ENCODE data around the gene KLRC3. TPM values are rescaled to one million over a fixed set of nuclear protein-coding genes. Genes with fewer than 3 reads are reported as not detected.
"Not testable (repeated sequence)": the region's sequence is repeated elsewhere in the genome, so short reads cannot be mapped to it uniquely, and the experiment has no call there.

Gene KLRC3
- total RNA-seq, 1 experiment from 2014 or later: not detected

- no peaks in the 10 kb centered on the region for H3K9me2 ChIP-seq (replicated peaks; ENCODE audit: insufficient read depth, low read length)
- no peaks in the 10 kb centered on the region for H3K79me2 ChIP-seq (ENCODE audit: low read length)
- H3K4me3 ChIP-seq (ENCODE audit: low read length): no peak overlapping the region
- no peaks in the 10 kb centered on the region for H4K20me1 ChIP-seq (ENCODE audit: insufficient read depth, low read depth, low read length)
- no peaks in the 10 kb centered on the region for H3K36me3 ChIP-seq (ENCODE audit: insufficient read depth, low read length)
- H3K27me3 ChIP-seq (ENCODE audit: low read length): no peaks in the 10 kb centered on the region
- H3K4me1 ChIP-seq (ENCODE audit: low read length): no peaks in the 10 kb centered on the region
- H3K4me2 ChIP-seq (ENCODE audit: low read depth, low read length, poor library complexity, severe bottlenecking): no peak overlapping the region
- no peak overlapping the region for H3K27ac ChIP-seq (ENCODE audit: low read length)
- no peak overlapping the region for H2AFZ ChIP-seq (ENCODE audit: low read length)
- DNase-seq: no peak
- no peak overlapping the region for H3K9ac ChIP-seq (ENCODE audit: low read length)
- no peaks in the 10 kb centered on the region for H3K9me3 ChIP-seq (ENCODE audit: low read length)
Measured at GRCh38 chr12:10388624-10389413, 31.6 kb downstream of the KLRC3 start.

- H3K9me3 ChIP-seq (ENCODE audit: low read length); H3K27me3 ChIP-seq (ENCODE audit: low read length); H3K36me3 ChIP-seq (ENCODE audit: insufficient read depth, low read length); H2AFZ ChIP-seq (ENCODE audit: low read length); H3K4me3 ChIP-seq (ENCODE audit: low read length); H3K27ac ChIP-seq (ENCODE audit: low read length); H3K79me2 ChIP-seq (ENCODE audit: low read length); H3K9ac ChIP-seq (ENCODE audit: low read length); DNase-seq; H4K20me1 ChIP-seq (ENCODE audit: insufficient read depth, low read depth, low read length); H3K4me2 ChIP-seq (ENCODE audit: low read depth, low read length, poor library complexity, severe bottlenecking); H3K9me2 ChIP-seq (replicated peaks; ENCODE audit: insufficient read depth, low read length); H3K4me1 ChIP-seq (ENCODE audit: low read length): not testable (repeated sequence)
Measured at GRCh38 chr12:10387498-10387897, 32.9 kb downstream of the KLRC3 start.

- H3K79me2 ChIP-seq (ENCODE audit: low read length): no peaks in the 10 kb centered on the region
- no peaks in the 10 kb centered on the region for H3K9me3 ChIP-seq (ENCODE audit: low read length)
- no peak overlapping the region for H3K4me2 ChIP-seq (ENCODE audit: low read depth, low read length, poor library complexity, severe bottlenecking)
- H3K27me3 ChIP-seq (ENCODE audit: low read length): no peaks in the 10 kb centered on the region
- no peak overlapping the region for H3K9ac ChIP-seq (ENCODE audit: low read length)
- no peak overlapping the region for H2AFZ ChIP-seq (ENCODE audit: low read length)
- H3K4me3 ChIP-seq (ENCODE audit: low read length): no peak overlapping the region
- no peak overlapping the region for H3K27ac ChIP-seq (ENCODE audit: low read length)
- no peaks in the 10 kb centered on the region for H3K36me3 ChIP-seq (ENCODE audit: insufficient read depth, low read length)
- no peaks in the 10 kb centered on the region for H3K9me2 ChIP-seq (replicated peaks; ENCODE audit: insufficient read depth, low read length)
- no peaks in the 10 kb centered on the region for H4K20me1 ChIP-seq (ENCODE audit: insufficient read depth, low read depth, low read length)
- H3K4me1 ChIP-seq (ENCODE audit: low read length): no peaks in the 10 kb centered on the region
- DNase-seq: no peak
Measured at GRCh38 chr12:10386857-10387256, 33.5 kb downstream of the KLRC3 start.

GRCh38 chr12:10385166-10385613 is 35.2 kb downstream of the KLRC3 start:
- Histone ChIP-seq H3K36me3 (ENCODE audit: insufficient read depth, low read length) (no peaks in the 10 kb centered on the region), H3K4me2 (ENCODE audit: low read depth, low read length, poor library complexity, severe bottlenecking) (no peak overlapping the region), H3K9me2 (replicated peaks; ENCODE audit: insufficient read depth, low read length) (no peaks in the 10 kb centered on the region), H3K9me3 (ENCODE audit: low read length) (no peaks in the 10 kb centered on the region), H2AFZ (ENCODE audit: low read length) (no peak overlapping the region), H3K27me3 (ENCODE audit: low read length) (no peaks in the 10 kb centered on the region), H3K27ac (ENCODE audit: low read length) (no peak overlapping the region), H4K20me1 (ENCODE audit: insufficient read depth, low read depth, low read length) (no peaks in the 10 kb centered on the region), H3K9ac (ENCODE audit: low read length) (no peak overlapping the region), H3K4me3 (ENCODE audit: low read length) (no peak overlapping the region), H3K79me2 (ENCODE audit: low read length) (no peaks in the 10 kb centered on the region), H3K4me1 (ENCODE audit: low read length) (no peaks in the 10 kb centered on the region)
- no peak for DNase-seq

GRCh38 chr12:10384191-10384590 is 36.2 kb downstream of the KLRC3 start:
- no peaks in the 10 kb centered on the region for H3K27me3 ChIP-seq (ENCODE audit: low read length)
- H3K4me1 ChIP-seq (ENCODE audit: low read length): no peaks in the 10 kb centered on the region
- H4K20me1 ChIP-seq (ENCODE audit: insufficient read depth, low read depth, low read length): no peaks in the 10 kb centered on the region
- no peak overlapping the region for H2AFZ ChIP-seq (ENCODE audit: low read length)
- H3K4me2 ChIP-seq (ENCODE audit: low read depth, low read length, poor library complexity, severe bottlenecking): no peak overlapping the region
- H3K9ac ChIP-seq (ENCODE audit: low read length): no peak overlapping the region
- DNase-seq: no peak
- no peaks in the 10 kb centered on the region for H3K36me3 ChIP-seq (ENCODE audit: insufficient read depth, low read length)
- H3K9me2 ChIP-seq (replicated peaks; ENCODE audit: insufficient read depth, low read length): no peaks in the 10 kb centered on the region
- H3K79me2 ChIP-seq (ENCODE audit: low read length): no peaks in the 10 kb centered on the region
- H3K27ac ChIP-seq (ENCODE audit: low read length): no peak overlapping the region
- no peaks in the 10 kb centered on the region for H3K9me3 ChIP-seq (ENCODE audit: low read length)
- H3K4me3 ChIP-seq (ENCODE audit: low read length): no peak overlapping the region

GRCh38 chr12:10381928-10382628 is 38.3 kb downstream of the KLRC3 start:
- Histone ChIP-seq H3K27ac (ENCODE audit: low read length) (no peak overlapping the region), H4K20me1 (ENCODE audit: insufficient read depth, low read depth, low read length) (no peaks in the 10 kb centered on the region), H3K36me3 (ENCODE audit: insufficient read depth, low read length) (no peaks in the 10 kb centered on the region), H3K4me3 (ENCODE audit: low read length) (no peak overlapping the region), H3K4me1 (ENCODE audit: low read length) (no peaks in the 10 kb centered on the region), H3K79me2 (ENCODE audit: low read length) (no peaks in the 10 kb centered on the region), H3K9me2 (replicated peaks; ENCODE audit: insufficient read depth, low read length) (no peaks in the 10 kb centered on the region), H2AFZ (ENCODE audit: low read length) (no peak overlapping the region), H3K27me3 (ENCODE audit: low read length) (no peaks in the 10 kb centered on the region), H3K4me2 (ENCODE audit: low read depth, low read length, poor library complexity, severe bottlenecking) (no peak overlapping the region), H3K9ac (ENCODE audit: low read length) (no peak overlapping the region), H3K9me3 (ENCODE audit: low read length) (no peaks in the 10 kb centered on the region)
- no peak for DNase-seq

- not testable (repeated sequence) for H3K9ac ChIP-seq (ENCODE audit: low read length); H3K9me3 ChIP-seq (ENCODE audit: low read length); H3K4me2 ChIP-seq (ENCODE audit: low read depth, low read length, poor library complexity, severe bottlenecking); H3K27ac ChIP-seq (ENCODE audit: low read length); H3K79me2 ChIP-seq (ENCODE audit: low read length); H4K20me1 ChIP-seq (ENCODE audit: insufficient read depth, low read depth, low read length); H3K27me3 ChIP-seq (ENCODE audit: low read length); DNase-seq; H2AFZ ChIP-seq (ENCODE audit: low read length); H3K9me2 ChIP-seq (replicated peaks; ENCODE audit: insufficient read depth, low read length); H3K4me3 ChIP-seq (ENCODE audit: low read length); H3K36me3 ChIP-seq (ENCODE audit: insufficient read depth, low read length); H3K4me1 ChIP-seq (ENCODE audit: low read length)
Measured at GRCh38 chr12:10378737-10379136, 41.7 kb downstream of the KLRC3 start.

- Histone ChIP-seq H4K20me1 (ENCODE audit: insufficient read depth, low read depth, low read length) (no peaks in the 10 kb centered on the region), H3K36me3 (ENCODE audit: insufficient read depth, low read length) (no peaks in the 10 kb centered on the region), H3K4me1 (ENCODE audit: low read length) (no peaks in the 10 kb centered on the region), H3K4me2 (ENCODE audit: low read depth, low read length, poor library complexity, severe bottlenecking) (no peak overlapping the region), H3K4me3 (ENCODE audit: low read length) (no peak overlapping the region), H3K27me3 (ENCODE audit: low read length) (no peaks in the 10 kb centered on the region), H3K9me3 (ENCODE audit: low read length) (no peaks in the 10 kb centered on the region), H3K9ac (ENCODE audit: low read length) (no peak overlapping the region), H3K27ac (ENCODE audit: low read length) (no peak overlapping the region), H3K79me2 (ENCODE audit: low read length) (no peaks in the 10 kb centered on the region), H2AFZ (ENCODE audit: low read length) (no peak overlapping the region), H3K9me2 (replicated peaks; ENCODE audit: insufficient read depth, low read length) (no peaks in the 10 kb centered on the region)
- DNase-seq: no peak
Measured at GRCh38 chr12:10374624-10375018, 45.8 kb downstream of the KLRC3 start.

All from Karpas-422 (cell line).